Peyer's patch (tissue), 4 donors: ENCODE results near the gene ABCA9. TPM values are rescaled to one million over a fixed set of nuclear protein-coding genes. Genes with fewer than 3 reads are reported as not detected.
"Not testable (repeated sequence)": the region's sequence is repeated elsewhere in the genome, so short reads cannot be mapped to it uniquely, and the experiment has no call there.

Experiments
- DNase-seq, 3 donors: peaks; one replicate each; pipeline ENCODE4 v3.0.0-alpha.2; 2017 to 2019
- H3K27ac ChIP-seq, 4 donors: fragments of 200-600 bp; sonication (generic); one replicate each; pipeline ENCODE4 v1.5.1; 2016 to 2019
- H3K27me3 ChIP-seq, 2 donors: fragments of 200-600 bp; sonication (generic); one replicate each; pipeline ENCODE4 v1.5.1; 2019
- H3K36me3 ChIP-seq, 3 donors: fragments of 200-600 bp; sonication (generic); one replicate each; pipeline ENCODE4 v1.5.1; 2016 to 2019
- H3K4me1 ChIP-seq, 4 donors: fragments of 200-600 bp; sonication (generic); one replicate each; pipeline ENCODE4 v1.5.1; 2016 to 2019
- H3K4me3 ChIP-seq, 4 donors: fragments of 200-600 bp; sonication (generic); 1 replicate in 3 of 4; 2 replicates in 1 of 4; pipeline ENCODE4 v1.5.1; 2016 to 2019; ENCODE audit warnings: mild to moderate bottlenecking in 1 of 4
- H3K9me3 ChIP-seq, 4 donors: fragments of 200-600 bp; sonication (generic); one replicate each; pipeline ENCODE4 v1.5.1; 2016 to 2019; ENCODE audit warnings: mild to moderate bottlenecking in 1 of 4
- POLR2A ChIP-seq, 2 donors: fragments of 450-650 bp; IDR thresholded peaks; one replicate each; pipeline ENCODE4 v1.5.1; 2017; ENCODE audit warnings: antibody characterized with exemption in 2 of 2, mild to moderate bottlenecking in 2 of 2, moderate library complexity in 2 of 2
- total RNA-seq, 4 donors: library from RNA; depleted of rRNA; stranded (reverse); fragments of >200 nt; gene quantifications; one replicate each; pipeline ENCODE4 v1.1.0, GENCODE V29; 2016
- TF ChIP-seq, protein P1 (sequence below), 6 experiments: fragments of 450-650 bp in 4 of 6; fragments of 200-600 bp in 2 of 6; sonication (generic) in 1 of 6; IDR thresholded peaks; one replicate each; pipeline ENCODE4 v1.5.1; 2017 to 2019; ENCODE audit warnings: antibody characterized with exemption in 6 of 6, mild to moderate bottlenecking in 3 of 6, moderate library complexity in 1 of 6

The ABCA9 gene
- total RNA-seq, 4 donors from 2014 or later, result 8.6 to 35.9 (median 20.6) TPM

DNA sequence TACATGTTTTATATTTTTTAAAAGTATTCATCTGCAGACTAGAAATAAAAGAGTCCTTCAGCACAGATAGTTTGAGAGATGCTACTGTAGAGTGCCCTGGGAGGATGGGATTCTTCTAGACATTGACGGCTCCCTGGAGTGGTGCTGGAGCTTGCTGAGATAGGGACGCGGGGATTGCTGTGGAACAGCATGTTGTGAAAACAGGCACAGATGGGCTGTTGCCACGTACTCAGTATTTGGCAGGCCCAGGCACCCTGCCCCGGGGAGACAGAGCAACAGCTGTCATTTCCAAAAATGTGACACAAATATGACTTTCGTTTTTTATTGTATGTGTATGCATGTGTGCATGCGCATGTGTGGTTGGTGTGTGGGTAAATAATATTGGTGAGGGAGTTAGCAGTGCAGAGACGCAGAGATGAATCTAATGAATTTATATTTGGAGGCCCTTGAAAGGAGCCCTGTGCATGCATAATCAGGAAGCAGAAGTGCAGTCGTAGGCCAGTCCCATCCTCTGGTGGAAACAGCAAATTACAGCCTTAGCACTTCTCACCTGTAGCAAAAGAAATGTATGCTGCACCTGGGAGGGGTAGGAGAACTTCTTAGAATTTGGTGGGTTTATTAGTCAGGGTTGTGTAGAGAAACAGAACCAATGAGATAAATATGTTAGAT, 99.4 kb downstream of the ABCA9 start:
- DNase-seq, result no peak
- H3K27me3 ChIP-seq, result no peaks in the 10 kb centered on the region
- H3K36me3 ChIP-seq, result no peaks in the 10 kb centered on the region
- TF ChIP-seq POLR2A (IDR thresholded peaks at IDR 0.05), result no peak
- TF ChIP-seq, protein P1, sequence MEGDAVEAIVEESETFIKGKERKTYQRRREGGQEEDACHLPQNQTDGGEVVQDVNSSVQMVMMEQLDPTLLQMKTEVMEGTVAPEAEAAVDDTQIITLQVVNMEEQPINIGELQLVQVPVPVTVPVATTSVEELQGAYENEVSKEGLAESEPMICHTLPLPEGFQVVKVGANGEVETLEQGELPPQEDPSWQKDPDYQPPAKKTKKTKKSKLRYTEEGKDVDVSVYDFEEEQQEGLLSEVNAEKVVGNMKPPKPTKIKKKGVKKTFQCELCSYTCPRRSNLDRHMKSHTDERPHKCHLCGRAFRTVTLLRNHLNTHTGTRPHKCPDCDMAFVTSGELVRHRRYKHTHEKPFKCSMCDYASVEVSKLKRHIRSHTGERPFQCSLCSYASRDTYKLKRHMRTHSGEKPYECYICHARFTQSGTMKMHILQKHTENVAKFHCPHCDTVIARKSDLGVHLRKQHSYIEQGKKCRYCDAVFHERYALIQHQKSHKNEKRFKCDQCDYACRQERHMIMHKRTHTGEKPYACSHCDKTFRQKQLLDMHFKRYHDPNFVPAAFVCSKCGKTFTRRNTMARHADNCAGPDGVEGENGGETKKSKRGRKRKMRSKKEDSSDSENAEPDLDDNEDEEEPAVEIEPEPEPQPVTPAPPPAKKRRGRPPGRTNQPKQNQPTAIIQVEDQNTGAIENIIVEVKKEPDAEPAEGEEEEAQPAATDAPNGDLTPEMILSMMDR (IDR thresholded peaks at IDR 0.05), result no peak
- H3K4me3 ChIP-seq, result no peak overlapping the region
- no peak overlapping the region for H3K27ac ChIP-seq
- H3K4me1 ChIP-seq, result no peaks in the 10 kb centered on the region
- no peaks in the 10 kb centered on the region for H3K9me3 ChIP-seq

DNA sequence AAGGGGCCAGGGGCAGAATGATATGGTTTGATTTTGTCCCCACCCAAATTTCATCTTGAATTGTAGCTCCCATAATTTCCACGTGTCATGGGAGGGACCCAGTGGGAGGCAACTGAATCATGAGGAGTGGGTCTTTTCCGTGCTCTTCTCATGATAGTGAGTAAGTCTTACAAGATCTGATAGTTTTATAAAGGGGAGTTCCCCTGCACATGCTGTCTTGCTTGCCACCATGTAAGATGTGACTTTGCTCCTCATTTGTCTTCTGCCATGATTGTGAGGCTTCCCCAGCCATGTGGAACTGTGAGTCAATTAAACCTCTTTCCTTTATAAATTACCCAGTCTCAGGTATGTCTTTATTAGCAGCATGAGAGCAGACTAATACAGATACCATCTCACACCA, 101.6 kb downstream of the ABCA9 start:
- H3K4me1 ChIP-seq, DNase-seq, H3K4me3 ChIP-seq, H3K27ac ChIP-seq, H3K36me3 ChIP-seq, H3K27me3 ChIP-seq, H3K9me3 ChIP-seq: not testable (repeated sequence)

DNA sequence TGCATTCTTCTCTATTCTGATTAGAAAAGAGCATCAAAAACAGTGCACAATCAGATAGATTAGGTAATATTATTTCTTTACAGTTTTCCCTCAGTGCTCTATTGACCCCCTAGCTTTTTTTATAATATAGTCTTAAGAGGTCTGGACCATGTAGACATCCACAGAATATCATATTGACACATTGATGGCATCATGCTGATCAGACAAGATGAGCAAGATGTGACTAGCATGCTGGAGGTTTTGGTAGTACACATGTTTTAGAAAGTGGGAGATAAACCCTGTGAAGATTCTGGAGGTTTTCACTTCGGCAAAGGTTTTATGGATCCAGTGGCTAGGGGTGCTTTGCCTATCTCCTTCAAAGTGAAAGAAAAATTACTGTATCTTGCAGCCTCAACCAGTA, 102.8 kb downstream of the ABCA9 start:
- no peak for TF ChIP-seq POLR2A (IDR thresholded peaks at IDR 0.05)
- TF ChIP-seq, protein P1 (IDR thresholded peaks at IDR 0.05), result no peak
- no peaks in the 10 kb centered on the region for H3K36me3 ChIP-seq
- no peaks in the 10 kb centered on the region for H3K27me3 ChIP-seq
- no peak overlapping the region for H3K4me3 ChIP-seq
- no peak overlapping the region for H3K27ac ChIP-seq
- DNase-seq, result no peak
- no peaks in the 10 kb centered on the region for H3K9me3 ChIP-seq
- no peaks in the 10 kb centered on the region for H3K4me1 ChIP-seq

DNA sequence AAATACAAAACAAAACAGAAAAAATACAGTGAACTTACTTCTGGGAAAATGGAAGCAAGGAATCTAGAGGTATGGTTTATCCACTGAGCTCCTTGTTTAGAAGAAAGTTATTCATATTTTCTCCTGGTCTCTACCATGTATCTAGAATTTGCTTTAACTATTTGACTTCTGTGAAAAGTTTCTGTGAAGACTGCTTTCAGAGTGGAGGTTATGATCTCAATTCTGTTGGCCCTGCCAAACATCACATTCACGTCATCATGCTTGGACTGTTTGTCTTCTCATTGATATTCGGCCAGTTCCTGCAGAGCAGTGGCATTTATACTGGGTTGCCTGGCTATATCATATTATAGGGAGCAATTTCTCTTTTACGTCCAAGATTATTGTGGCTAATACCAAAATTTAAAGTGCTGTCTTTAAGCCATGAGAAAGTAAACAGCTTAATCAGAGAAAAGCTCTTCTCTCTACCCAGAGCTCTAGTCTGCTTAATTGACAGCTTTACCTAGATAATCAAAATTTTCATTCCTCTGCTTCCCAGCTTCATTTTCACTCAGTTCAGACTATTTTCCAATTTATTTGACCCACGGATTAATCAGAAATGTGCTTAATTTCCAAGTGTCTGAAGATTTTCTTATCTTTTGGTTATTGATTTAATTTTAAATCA, 105.4 kb downstream of the ABCA9 start, which contains the start of gene ABCA8:
ABCA8 (minus strand) TSS at position 212 of the 661 bp plus-strand sequence. CDS start 13,358 bp downstream, outside the sequence.
- no peaks in the 10 kb centered on the region for H3K9me3 ChIP-seq
- no peak for DNase-seq
- peak within 1 kb of the TSS in 1 of 4 donors; percentile 33 for H3K27ac ChIP-seq
- TF ChIP-seq, protein P1 (IDR thresholded peaks at IDR 0.05), result no peak
- TF ChIP-seq POLR2A (IDR thresholded peaks at IDR 0.05), result no peak
- H3K4me3 ChIP-seq, result peak within 1 kb of the TSS in 2 of 4 donors; percentile 24 to 31
- no peaks in the 10 kb centered on the region for H3K27me3 ChIP-seq
- H3K36me3 ChIP-seq, result no peaks in the 10 kb centered on the region
- H3K4me1 ChIP-seq, result no peaks in the 10 kb centered on the region

DNA sequence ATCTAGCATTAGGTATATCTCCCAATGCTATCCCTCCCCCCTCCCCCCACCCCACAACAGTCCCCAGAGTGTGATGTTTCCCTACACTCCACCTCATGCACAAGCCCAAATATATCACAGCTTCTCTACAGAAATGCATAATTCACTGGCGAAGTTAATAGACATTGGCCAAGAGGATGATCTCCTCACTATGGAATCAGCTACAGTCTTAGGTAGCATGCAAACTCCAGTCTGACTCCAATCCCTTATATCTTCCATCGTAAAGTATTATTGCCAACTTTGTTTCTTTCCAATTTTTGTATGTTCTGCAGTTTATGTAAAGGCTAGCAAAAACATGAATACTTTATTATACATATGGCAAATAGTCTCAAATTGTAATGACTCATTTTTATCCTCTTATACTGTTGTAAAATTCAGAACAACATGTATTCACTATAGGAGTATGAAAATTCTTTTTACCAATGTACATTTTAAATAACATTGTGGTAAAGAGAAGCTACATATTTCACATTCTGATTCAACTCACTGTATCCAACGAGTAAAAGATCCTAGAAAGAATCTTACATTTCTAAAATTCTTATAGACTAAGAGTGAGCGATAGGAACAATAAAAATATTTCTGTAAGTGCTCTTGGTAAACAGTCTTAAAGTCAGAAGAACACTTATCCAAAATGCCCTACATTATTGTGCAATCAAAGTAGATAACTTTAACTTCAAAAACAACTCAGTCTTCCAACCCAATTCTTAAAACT, 106.4 kb downstream of the ABCA9 start:
- H3K4me1 ChIP-seq, result no peaks in the 10 kb centered on the region
- TF ChIP-seq POLR2A (IDR thresholded peaks at IDR 0.05), result no peak
- TF ChIP-seq, protein P1 (IDR thresholded peaks at IDR 0.05), result no peak
- DNase-seq, result no peak
- peak overlapping the region in 1 of 4 donors; percentile 33 for H3K27ac ChIP-seq
- H3K9me3 ChIP-seq, result no peaks in the 10 kb centered on the region
- H3K27me3 ChIP-seq, result no peaks in the 10 kb centered on the region
- no peaks in the 10 kb centered on the region for H3K36me3 ChIP-seq
- peak overlapping the region in 2 of 4 donors; percentile 24 to 31 for H3K4me3 ChIP-seq
